C4-2B (cell line): ENCODE results near the gene GHRHR.

ENCODE experiments used
- H3K27ac ChIP-seq: fragments of 450-650 bp; 2 replicates; pipeline ENCODE4 v1.5.1; 2017
- CTCF ChIP-seq: fragments of 450-650 bp; conservative IDR thresholded peaks from 2 replicates; pipeline ENCODE4 v1.5.1; 2017; ENCODE audit warnings: mild to moderate bottlenecking
- ZFX ChIP-seq: fragments of 450-650 bp; IDR thresholded peaks from 2 replicates; pipeline ENCODE4 v1.6.1; 2017

GHRHR gene

GRCh38 chr7:30928254-30928872, 35.4 kb upstream of the GHRHR start:
- H3K27ac ChIP-seq = no peak overlapping the region
- no peak for TF ChIP-seq CTCF
- TF ChIP-seq ZFX = no peak

GRCh38 chr7:30929686-30930085, 34.1 kb upstream of the GHRHR start:
- TF ChIP-seq CTCF (no peak), ZFX (no peak)

GRCh38 chr7:30930621-30931020, 33.1 kb upstream of the GHRHR start:
- H3K27ac ChIP-seq = no peak overlapping the region
- no peak for TF ChIP-seq ZFX
- TF ChIP-seq CTCF = no peak

More at GRCh38 chr7:30929686-30930085, 34.1 kb upstream of the GHRHR start:
- H3K27ac ChIP-seq = no peak overlapping the region

GRCh38 chr7:30931161-30931928, 32.4 kb upstream of the GHRHR start:
- no peak overlapping the region for H3K27ac ChIP-seq

GRCh38 chr7:30931929-30932540, 31.7 kb upstream of the GHRHR start:
- no peak for TF ChIP-seq ZFX
- no peak for TF ChIP-seq CTCF

More at GRCh38 chr7:30931161-30931928, 32.4 kb upstream of the GHRHR start:
- TF ChIP-seq CTCF (no peak), ZFX (no peak)

GRCh38 chr7:30932562-30932961, 31.2 kb upstream of the GHRHR start:
- H3K27ac ChIP-seq = no peak overlapping the region
- TF ChIP-seq CTCF = no peak
- no peak for TF ChIP-seq ZFX

More at GRCh38 chr7:30931929-30932540, 31.7 kb upstream of the GHRHR start:
- no peak overlapping the region for H3K27ac ChIP-seq
